ENCODE measurements around the gene HIP1R. TPM values are rescaled to one million over a fixed set of nuclear protein-coding genes. Genes with fewer than 3 reads are reported as not detected.
"Not testable (repeated sequence)": the region's sequence is repeated elsewhere in the genome, so short reads cannot be mapped to it uniquely, and the experiment has no call there.

Gene HIP1R, protein sequence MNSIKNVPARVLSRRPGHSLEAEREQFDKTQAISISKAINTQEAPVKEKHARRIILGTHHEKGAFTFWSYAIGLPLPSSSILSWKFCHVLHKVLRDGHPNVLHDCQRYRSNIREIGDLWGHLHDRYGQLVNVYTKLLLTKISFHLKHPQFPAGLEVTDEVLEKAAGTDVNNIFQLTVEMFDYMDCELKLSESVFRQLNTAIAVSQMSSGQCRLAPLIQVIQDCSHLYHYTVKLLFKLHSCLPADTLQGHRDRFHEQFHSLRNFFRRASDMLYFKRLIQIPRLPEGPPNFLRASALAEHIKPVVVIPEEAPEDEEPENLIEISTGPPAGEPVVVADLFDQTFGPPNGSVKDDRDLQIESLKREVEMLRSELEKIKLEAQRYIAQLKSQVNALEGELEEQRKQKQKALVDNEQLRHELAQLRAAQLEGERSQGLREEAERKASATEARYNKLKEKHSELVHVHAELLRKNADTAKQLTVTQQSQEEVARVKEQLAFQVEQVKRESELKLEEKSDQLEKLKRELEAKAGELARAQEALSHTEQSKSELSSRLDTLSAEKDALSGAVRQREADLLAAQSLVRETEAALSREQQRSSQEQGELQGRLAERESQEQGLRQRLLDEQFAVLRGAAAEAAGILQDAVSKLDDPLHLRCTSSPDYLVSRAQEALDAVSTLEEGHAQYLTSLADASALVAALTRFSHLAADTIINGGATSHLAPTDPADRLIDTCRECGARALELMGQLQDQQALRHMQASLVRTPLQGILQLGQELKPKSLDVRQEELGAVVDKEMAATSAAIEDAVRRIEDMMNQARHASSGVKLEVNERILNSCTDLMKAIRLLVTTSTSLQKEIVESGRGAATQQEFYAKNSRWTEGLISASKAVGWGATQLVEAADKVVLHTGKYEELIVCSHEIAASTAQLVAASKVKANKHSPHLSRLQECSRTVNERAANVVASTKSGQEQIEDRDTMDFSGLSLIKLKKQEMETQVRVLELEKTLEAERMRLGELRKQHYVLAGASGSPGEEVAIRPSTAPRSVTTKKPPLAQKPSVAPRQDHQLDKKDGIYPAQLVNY
- total RNA-seq (2014; rRNA removed; shearing (Covaris generic)), result 109 and 131 TPM in 2 replicates

DNA sequence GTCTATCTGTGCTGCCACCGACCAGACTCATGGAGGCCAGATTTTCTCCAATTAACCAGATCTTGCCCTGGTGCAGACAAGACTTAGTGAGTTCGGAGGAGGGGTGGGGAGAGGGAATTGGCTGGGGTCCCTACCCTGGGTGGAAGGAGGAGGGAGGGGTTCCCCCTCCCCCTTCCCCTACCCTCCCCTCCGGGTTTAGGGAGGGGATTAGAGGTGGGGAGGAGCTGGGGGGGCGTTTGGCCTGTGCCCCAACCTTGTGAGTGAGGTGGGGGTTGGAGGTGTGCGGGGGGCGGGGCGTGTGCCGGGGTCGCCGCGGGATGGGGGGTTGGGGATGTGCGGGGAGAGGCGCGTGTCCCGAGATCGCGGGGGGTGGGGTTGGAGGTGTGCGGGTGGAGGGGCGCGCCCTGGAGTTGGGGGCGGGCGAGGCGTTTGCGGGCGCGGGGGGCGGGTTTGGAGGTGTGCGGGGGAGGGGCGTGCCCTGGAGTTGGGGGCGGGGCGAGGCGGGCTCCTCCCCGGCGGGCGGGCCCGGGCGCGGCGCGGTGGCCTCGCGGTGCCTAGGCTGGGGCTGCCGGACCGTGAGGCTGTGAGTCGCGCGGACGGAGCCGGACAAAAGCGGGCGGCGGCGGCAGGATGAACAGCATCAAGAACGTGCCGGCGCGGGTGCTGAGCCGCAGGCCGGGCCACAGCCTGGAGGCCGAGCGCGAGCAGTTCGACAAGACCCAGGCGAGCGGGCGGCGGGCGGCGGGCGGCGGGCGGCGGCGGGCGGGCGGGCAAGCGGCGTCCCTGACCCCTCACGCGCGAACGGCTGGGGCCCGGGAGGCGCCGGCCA is at the start of gene HIP1R:
TSS of gene HIP1R (plus strand) at position 537 of the 829 bp plus-strand sequence. CDS start at position 631, 94 bp downstream.
- peak; percentile 34 for DNase-seq (ENCODE audit: low spot score)

GRCh38 chr12:122785503-122785902 is 49.8 kb upstream of the HIP1R start:
- no peak for DNase-seq (ENCODE audit: low spot score)

GRCh38 chr12:122788387-122788786 is 46.9 kb upstream of the HIP1R start:
- DNase-seq (ENCODE audit: low spot score), result no peak

- DNase-seq (ENCODE audit: low spot score), result no peak
These were observed 45.6 kb upstream of the HIP1R start for GRCh38 chr12:122789637-122790036.

GRCh38 chr12:122790393-122791075 is 44.7 kb upstream of the HIP1R start:
- no peak for DNase-seq (ENCODE audit: low spot score)

GRCh38 chr12:122793685-122794106 is 41.6 kb upstream of the HIP1R start:
- DNase-seq (ENCODE audit: low spot score), result peak; percentile 65

DNA sequence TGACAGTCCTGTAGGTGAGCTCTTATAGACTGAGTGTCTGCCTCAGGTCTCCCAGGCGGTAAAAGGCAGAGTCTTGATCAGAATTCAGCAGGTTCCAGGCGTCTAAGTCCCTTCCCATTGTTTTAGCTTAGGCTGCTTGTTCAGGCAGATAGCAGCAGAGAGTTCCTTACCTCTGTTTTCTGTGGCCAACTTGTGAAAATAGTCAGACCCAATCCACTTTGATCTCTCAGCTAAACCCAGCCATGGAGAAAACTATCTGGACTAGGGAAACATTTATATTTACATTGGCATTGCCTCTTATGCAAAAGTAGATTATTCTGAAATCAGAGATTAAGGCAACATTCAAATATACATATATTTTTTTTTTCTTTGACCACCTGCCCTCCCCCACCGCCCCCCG is 39.5 kb upstream of the HIP1R start:
- no peak for DNase-seq (ENCODE audit: low spot score)

DNA sequence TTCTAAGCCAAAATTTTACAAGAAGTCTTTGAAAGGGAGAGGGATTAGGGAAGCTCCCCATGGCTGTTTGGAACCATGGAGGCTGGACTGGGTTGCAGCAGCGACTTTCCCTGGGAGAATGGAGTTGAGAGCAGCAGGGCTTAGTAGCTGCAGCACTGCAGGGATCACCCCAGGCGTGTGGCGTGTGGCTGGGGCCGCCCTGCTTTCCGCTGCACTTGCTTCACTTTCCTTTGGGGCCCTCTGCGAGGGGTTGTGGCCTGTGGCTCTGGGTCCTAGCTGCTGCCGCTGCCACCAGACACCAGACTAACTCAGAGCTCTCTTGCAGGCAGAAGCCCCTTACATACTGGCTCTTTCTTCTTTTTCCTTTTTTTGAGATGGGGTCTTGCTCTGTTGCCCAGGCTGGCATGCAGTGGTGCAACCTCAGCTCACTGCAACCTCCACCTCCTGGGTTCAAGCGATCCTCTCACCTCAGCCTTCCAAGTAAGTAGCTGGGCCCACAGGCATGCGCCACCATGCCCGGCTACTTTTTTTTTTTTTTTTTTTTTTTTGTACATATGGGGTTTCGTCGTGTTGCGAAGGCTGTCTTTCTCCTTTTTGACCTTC is 35.5 kb upstream of the HIP1R start:
- DNase-seq (ENCODE audit: low spot score), result no peak

DNA sequence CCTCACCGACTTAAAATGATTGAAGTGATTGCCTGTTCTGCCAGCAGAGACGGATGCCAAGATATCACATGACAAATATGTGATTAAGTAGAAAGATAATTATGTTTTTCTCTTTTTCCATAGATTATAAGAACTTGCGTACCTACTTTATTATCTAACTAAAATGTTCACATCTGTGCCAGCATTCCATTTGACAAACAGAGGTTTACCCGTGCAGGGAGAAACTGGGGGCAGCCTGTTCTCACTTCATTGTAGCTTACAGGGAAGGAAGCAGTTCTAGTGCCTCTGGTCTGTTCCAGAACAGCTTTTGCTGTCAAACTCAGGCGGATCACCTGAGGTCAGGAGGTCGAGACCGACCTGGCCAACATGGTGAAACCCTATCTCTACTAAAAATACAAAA is 31.3 kb upstream of the HIP1R start:
- DNase-seq (ENCODE audit: low spot score), result no peak

GRCh38 chr12:122804957-122805356 is 30.3 kb upstream of the HIP1R start:
- not testable (repeated sequence) for DNase-seq (ENCODE audit: low spot score)

GRCh38 chr12:122807651-122808050 is 27.6 kb upstream of the HIP1R start:
- DNase-seq (ENCODE audit: low spot score), result no peak

GRCh38 chr12:122811777-122812176 is 23.5 kb upstream of the HIP1R start:
- no peak for DNase-seq (ENCODE audit: low spot score)

GRCh38 chr12:122813310-122813713 is 21.9 kb upstream of the HIP1R start:
- no peak for DNase-seq (ENCODE audit: low spot score)

- DNase-seq (ENCODE audit: low spot score), result no peak
These were observed 16.0 kb upstream of the HIP1R start for GRCh38 chr12:122819209-122819785.

DNA sequence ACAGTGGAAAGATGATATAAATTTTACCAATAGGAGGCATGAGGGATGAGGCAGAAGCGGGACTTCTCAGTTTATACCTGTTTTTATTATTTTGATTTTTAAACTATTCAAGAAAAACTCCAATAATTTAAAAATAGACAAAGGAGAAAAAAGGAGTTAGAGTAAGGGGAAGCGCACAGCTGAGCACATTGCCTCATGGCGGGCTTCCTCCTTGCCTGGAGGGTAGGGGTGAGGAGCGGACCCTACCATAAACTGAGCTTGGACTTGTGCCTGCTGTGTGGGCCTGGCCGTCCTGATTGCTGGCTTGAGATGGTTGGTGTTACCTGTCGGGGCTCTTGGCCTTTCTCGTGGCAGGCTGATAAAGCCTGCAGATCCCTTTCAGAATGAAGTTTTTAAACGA is 15.1 kb upstream of the HIP1R start:
- DNase-seq (ENCODE audit: low spot score), result no peak

GRCh38 chr12:122820838-122821271 is 14.4 kb upstream of the HIP1R start:
- DNase-seq (ENCODE audit: low spot score), result no peak

DNA sequence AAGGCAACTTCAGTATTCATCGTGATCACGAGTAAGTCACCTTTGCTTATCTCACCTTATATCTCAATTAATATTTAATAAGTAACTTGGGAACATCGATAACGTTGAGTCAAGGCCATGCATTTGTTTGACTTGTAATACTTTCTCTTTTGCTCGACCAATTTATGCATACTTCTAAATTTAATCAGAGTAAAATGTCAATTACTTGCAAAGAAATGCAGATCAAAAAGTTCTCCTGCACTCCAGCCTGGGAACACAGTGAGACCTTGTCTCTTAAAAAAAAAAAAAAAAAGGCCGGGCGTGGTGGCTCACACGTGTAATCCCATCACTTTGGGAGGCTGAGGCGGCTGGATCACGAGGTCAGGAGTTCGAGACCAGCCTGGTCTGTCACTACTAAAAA is 11.8 kb upstream of the HIP1R start:
- no peak for DNase-seq (ENCODE audit: low spot score)

- DNase-seq (ENCODE audit: low spot score), result peak; percentile 43
These were observed 9.2 kb upstream of the HIP1R start for GRCh38 chr12:122825773-122826724.

- DNase-seq (ENCODE audit: low spot score), result no peak
These were observed 8.0 kb upstream of the HIP1R start for GRCh38 chr12:122827258-122827657.

Data from HT-29 (cell line).